Prostate gland (tissue), 2 donors: ENCODE data around the gene TMTC4.

Source experiments
- CTCF ChIP-seq, 4 experiments: fragments of 200-600 bp in 2 of 4; fragments of 450-650 bp in 2 of 4; sonication (generic) in 2 of 4; IDR thresholded peaks; 1 replicate in 3 of 4; 2 replicates in 1 of 4; pipeline ENCODE4 v1.5.1; 2016 to 2019; ENCODE audit warnings: antibody characterized with exemption in 4 of 4, mild to moderate bottlenecking in 2 of 4, moderate library complexity in 2 of 4
- POLR2AphosphoS5 ChIP-seq: sonication (generic); formaldehyde crosslinking; IDR thresholded peaks from one replicate; pipeline ENCODE4 v1.6.1; 2017; ENCODE audit warnings: antibody characterized with exemption

- TF ChIP-seq CTCF (IDR thresholded peaks at IDR 0.05) (no peak), POLR2AphosphoS5 (no peak)
Observed at GRCh38 chr13:100667894-100668293, 6.7 kb downstream of the TMTC4 start.
